ENCODE results near the gene FKBP1A.

Gene FKBP1A

DNA sequence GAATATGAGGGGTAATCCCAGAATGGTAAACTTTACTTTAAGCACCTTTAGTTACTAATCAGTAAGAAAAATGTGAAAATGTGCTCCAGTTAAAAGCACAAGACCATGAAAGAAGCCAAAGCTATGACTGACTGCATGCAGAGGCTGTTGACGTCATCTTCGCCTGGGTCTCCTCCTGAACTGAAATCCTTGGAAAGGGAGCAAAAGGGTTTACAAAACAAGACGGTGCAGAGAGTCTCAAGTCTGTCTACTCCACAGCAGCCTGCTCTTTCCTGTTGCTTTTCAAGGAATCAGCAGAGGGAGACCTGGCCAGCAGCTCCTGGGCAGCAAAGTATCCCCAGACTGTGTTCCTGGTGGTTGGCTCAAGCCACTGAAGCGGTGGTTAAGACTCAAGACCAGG lies 10.2 kb downstream of the FKBP1A start:
- no peak for DNase-seq

DNA sequence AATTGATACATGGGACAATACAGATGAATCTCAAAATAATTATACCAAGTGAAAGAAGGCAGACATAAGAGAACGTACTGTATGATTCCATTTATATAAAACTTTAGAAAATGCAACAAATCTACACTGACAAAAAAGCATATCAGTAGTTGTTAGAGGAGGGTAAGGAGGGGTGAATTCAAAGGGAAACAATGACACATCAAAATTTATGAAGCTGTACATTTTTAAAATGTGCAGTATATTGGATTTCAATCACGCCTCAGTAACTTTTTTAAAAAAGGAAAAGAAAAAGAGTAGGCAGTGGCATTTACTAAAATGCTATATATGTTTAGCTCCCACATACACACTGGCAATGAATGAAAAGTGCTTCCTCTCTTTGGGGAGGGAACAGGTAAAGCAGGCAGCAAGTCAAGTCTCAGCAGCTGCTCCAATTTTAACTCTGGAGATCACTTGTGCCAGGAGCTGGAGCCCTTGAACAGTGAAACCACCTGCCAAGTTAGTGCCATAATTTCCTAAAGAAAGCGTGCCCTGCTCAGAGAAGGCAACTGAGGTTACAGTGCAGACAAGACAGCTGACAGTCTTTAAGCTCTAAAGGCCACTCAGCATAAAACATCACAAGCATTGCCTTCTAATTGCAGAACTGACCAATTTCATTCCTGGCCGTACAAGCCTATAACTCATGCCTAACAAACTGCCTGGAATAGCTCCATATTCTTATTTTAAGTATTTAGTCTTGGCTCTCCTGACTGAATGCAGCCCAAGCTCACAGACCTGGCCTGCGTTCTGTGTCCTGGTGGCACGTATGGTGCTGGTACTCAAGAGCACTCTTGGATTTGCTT lies 10.9 kb downstream of the FKBP1A start:
- no peak for DNase-seq

DNA sequence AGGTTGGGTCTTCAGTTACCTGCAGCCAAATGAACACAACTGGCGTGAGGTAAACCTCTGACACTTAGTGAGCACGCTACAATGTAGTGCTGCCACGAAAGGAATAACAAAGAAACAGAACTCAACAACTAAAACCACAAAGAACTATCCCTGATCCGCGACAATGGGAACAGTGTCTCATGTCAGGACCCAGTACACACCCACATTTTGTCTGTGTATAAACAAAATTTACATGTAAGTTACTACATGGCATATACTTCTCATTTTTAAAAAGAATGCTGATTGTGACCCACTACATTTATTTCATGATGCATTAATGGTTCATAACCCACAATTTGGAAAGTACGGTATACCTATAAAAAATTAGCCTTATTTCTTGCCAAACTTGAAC lies 14.1 kb downstream of the FKBP1A start:
- DNase-seq: no peak

DNA sequence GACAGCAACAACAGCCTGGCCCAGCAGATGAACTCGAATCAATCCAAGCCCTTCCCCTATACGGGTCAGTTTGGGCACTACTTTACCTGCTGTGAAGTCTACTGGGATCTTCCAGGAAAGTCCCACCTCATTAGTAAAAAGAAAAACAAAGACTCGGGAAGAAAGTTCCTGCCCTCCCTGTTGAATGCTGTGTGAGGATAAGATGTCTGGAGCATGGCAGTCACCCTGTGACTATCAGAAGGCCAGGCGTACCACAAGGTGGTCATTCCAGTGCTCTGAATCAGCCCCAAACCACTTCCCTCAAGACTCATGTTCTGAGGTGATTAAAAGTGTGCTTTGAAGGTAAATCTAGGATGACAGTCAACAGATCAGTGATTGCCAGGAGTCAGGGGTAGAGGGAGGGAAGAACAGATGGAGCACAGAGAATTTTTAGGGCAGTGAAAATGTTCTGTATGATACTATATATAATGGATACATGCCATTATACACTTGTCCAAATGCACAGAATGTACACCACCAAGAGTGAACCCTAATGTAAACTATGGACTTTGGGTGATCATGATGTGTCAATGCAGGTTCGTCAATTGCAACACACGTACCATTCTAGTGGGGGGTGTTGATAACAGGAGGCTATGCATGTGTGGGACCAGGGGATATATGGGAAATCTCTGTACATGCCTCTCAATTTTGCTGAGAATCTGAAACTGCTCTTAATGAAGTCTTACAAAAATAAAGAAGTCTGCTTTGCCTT lies 14.7 kb downstream of the FKBP1A start:
- DNase-seq: no peak

DNA sequence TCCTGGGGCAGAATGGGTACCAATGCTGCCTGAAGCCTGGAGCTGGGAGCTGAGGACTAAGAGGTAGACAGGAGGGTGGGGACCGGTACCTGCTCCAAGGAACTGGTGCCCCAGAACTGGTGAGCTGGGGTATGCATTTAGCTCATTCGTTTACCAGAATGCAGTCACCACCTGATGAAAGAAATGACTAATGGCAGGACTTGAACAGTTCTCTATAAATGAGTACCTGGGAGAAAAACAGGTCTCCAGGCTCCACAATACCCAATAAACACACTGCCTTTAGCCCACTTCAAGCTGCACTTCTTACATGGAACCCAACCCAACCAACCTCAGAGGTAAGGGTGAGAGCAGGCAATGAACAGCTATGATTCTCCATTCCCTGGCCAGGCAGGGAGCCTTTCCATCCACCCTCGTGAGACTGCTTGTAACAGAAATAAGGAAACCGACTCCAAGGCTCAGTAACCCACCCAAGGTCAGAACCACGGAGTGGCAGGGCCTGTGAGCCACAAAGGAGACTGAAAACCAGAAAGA lies 15.4 kb downstream of the FKBP1A start:
- DNase-seq: no peak

DNA sequence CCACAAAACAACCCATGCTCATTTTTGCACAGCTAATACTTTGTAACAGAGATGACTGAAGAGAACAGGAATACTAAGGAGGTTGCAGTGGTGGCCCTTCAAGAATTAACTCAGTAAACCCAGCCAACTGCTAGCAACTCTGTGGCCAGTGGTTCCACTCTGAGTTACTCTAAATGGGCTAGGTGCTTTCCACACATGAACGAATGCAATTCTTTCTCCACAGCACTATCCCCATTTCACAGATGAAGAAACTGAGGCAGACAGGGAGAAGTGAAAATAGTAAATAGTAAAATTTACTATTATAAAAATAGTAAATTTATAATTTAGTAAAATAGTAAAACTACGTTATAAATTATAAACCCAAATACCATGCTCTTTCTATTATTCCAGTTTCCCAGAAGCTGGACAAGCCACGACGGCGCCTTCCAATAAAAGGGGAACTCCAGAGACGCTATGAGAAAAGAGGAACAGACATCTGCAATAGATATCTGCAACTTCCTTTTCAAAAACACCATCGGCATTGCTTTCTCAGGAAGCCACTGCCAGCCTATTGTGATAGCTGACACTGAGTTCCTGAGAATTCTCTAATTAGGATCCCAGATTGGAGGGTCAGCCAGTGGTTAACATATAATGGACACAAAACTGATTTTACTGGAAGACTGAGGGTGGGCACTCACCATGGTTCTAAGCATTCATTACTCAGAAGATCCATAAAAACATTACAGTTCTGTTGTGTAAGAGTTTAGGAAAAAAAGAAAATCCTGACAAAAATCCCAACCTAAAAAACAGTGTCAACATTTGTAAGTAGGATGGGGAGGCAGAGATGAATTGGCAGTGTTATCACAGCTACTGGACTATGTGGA lies 16.2 kb downstream of the FKBP1A start:
- DNase-seq: no peak

DNA sequence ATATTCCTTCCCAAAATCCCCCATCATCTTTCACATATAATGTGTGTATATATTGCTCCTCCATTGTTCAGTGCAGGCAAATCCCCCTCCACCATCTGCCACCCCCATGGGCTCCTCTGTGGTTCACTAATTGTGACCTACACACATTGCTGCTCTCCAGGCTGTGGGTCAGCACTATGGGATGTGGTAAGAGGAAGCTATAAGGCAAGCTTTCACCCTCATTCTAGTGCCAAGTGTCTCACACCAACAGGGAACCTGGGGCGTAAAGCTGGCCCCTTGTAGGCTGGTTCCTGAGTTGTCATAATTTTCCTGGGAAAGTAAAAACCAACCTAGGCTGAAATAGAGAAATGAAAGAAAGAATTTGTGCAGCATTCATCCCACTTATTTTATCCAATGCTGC lies 16.8 kb downstream of the FKBP1A start:
- no peak for DNase-seq

DNA sequence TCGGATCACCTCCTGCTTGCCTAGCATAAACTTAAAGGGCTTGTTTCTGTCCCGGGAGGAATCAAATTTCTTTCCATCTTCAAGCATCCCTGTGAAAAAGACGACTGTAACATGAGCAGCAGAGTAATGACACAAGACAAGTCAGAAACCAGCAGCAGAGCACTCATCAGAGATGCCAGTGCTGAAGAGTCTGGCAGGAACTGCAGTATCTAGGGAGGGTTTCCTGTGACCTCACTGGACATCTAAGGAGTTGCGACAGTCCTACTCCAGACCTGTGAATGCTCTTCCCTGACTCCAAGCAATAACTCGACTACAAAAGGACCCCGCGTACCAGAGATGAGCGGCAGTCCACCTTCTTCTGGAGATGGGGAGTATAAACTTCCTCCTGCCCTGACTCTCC lies 17.3 kb downstream of the FKBP1A start:
- no peak for DNase-seq

DNA sequence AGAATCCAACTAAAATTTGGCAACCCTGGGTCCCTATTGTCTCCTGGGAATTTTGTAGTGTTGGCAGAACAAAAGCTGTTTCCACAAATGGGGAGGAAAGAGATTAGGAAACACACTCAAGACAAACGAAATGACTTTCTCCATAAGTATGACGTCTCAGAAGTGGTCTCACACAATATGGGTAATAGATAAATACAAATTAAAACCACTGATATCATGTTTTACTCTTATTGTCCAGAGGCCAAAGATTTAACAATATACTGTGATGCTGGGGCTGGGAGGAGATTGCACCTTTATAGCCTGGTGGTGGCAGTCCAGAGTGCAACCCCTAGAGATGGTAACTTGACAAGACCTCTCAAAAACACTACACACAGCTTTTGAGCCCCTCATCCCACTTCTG lies 18.6 kb downstream of the FKBP1A start:
- DNase-seq: no peak

DNA sequence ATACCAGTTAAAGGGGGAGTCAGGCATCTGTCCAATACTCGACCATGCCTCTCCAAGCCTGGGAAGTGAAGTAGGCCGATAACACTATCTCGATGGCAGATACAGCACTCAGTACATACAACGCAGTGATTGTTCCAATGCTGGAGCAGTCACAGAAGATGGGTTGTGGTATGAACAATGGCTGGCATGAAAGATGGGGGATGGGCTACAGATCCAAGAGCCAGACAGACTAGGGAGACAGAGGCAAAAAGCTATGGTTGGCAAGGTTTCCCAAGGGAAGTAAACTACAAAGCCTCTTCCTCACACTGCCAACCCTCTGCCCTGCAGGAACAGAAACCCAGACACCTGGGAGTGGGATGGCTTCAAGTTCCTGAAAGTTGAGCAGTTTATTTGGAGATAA lies 19.2 kb downstream of the FKBP1A start:
- no peak for DNase-seq

DNA sequence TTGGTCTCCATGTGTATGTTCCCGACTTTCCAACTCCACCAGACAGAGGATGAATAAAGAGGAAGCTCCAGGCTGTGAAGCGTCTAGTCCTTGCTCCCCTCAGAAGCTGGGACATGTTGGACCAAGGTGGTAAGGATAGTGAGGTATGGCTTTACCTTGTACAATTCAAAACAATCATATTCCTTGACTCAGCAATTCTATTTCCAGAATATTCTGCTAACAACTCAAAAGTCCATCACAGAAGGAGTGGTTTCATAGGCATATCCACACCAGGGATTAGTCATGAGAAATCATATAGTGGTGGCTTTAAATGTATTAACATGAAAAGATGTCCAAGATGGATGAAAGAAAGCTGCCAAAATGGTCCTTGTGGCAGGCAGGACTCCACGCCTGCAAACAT lies 19.8 kb downstream of the FKBP1A start:
- no peak for DNase-seq

DNA sequence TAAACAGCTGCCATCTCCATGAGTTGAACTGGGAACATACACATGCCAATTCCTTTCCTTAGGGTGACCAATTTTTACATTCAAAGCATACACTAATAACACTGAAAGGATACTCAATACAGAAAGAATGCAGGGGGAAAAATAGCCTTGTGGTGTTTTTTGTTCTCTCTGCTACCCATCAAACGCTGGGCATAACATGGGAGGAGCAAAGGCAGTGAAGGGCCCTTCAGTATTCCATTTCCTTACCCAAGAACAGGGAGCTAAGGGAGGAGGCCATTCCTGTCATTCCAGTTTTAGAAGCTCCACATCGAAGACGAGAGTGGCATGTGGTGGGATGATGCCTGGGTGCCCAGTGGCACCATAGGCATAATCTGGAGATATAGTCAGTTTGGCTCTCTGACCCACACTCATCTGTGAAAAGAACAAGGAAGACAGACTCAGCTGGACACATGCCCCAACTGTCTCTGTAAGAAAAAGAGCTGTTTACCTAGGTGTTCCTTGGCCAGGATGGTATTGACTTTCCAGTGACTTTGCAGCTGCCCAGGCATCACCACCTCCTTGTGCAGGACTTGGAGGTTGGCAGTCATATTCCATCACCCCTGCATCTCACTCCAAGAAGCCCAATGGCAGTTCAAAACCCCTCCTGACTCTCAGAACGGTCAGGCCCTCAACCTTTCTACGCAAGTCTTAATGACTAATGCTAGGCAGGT lies 20.9 kb downstream of the FKBP1A start:
- DNase-seq: no peak

DNA sequence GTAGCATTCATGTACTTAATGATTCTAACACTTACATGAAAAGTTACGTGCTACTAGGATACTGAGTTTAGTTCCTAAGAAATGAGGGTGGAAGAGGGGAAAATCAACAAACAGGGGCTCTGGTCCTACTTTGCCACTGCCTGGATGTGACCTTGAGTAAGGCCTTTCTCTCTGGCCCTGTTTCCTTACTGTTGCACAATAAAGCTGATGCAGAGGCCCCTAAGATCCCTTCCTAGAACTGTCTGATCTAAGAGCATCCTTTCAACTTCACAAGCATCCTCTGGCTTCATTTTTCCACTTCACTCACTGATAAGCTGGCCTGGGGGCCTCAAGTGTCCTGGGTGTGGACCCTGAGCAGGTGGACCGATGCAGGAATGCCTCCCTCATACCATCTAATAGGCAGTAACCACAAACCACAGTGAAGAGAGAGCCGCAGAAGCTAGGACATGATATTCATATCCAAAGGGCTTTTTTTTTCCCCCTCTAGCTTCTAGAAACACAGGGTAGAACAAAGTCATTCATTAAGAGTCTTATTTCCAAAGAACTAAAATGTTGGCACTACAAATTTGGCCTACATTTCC lies 21.6 kb downstream of the FKBP1A start:
- no peak for DNase-seq

DNA sequence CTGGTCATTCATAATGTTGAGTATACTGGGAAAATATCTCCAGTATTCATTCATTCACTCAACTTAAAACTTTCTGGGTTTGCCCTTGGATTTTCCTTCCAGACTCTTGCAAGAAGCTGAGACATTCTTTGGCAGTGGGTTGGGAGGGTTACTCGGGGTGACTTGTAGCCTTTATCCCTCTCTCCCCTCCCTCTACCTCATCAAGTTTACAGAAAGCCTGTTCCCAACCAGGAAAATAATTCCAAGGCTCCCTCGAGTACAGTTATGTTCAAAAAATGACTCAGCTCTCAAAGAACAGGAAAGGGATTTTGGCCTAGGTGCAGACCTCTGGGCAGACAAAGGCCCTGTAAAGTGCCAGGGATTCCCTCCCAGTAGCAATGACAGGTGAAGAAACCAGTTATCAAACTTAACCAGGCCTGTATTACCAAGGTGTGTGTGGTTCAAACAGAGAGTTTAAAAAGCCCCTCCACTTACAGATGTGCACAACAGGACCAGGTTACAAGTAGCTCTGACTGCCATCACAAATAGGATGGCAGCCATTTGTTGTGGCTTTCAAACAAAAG lies 22.2 kb downstream of the FKBP1A start:
- no peak for DNase-seq

DNA sequence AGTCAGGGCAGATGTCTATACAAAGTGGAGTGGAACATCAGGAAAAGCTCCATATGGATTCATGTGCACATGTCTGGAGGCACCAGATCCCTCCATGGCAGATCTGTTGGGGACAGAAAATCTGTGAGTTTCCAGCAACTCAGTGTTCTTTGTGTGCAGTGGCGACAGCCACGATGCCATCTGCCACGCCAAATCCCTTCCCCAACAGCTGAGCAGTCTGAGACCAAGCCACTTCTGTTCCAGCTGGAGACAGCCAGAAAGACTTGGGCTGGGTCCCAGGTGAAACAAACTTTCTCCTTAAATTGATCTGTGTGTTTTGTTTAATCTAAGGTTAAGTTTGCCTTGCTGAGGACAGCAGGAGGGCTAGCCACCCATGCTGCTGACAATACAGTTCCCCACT lies 22.9 kb downstream of the FKBP1A start:
- no peak for DNase-seq

DNA sequence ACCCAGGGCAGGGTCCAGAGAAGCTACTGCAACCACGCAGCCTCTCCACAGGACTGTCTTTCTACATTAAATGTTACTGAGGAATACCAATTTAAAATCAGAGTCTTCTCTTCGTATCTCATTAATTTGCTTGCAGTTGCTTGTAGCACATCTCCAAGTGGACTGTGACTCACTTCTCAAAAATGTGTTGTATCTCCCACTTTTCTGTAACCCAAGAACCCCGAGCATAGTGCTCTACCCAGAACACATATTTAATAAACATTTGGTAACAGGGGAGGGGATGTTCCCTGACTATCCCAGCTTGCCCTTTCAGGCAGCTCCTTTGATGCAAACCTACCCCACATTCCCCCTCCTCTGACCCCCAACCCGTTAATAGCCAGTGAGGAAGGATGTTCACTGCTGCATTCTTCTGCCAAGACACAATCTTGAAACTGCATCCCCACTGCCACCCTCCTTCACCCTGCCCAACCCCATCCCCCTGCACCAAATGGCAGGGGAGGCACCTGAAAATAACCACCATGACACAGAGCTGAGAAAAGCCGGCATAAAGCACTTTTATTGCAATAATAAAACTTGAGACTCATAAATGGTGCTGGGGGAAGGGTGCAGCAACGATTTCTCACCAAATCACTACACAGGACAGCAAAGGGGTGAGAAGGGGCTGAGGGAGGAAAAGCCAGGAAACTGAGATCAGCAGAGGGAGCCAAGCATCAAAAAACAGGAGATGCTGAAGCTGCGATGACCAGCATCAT lies 24.2 kb downstream of the FKBP1A start:
- DNase-seq: no peak

DNA sequence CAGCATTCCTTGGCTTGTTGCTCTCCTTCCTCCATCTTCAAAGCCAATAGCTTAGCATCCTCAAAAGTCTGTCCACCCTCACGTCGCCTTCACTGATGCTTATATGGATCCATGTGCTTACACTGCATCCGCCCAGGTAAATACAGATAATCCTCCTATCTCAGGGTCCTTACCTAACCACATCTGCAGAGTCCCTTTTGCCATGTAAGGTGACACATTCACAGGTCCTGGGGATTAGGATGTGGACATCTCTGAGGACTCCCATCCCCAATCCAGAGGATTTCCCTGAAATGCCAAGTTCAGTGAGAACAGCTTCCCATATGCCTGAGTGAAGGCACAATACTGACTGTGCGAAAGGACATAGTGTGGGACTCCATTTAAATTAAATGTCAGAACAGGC lies 25.4 kb downstream of the FKBP1A start:
- DNase-seq: no peak

DNA sequence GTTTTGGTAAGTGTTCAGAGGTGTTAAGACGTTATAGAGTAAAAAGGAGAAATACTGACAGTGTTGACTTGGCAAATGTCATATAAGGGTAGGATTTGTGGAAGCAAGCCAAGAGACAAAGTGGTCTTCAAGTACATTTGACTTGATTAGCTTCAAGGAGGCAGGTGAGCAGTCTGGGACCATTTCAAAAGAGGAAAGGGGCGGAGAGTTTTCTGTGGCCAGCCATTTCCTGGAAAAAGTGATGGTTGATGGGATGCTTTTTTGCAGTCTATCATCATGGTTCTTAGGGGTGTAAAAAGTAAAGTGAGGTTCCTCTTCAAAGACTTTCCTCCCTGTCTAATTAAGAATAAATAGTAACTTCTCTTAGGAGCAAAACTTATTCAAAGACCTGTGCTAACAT lies 28.7 kb downstream of the FKBP1A start:
- no peak for DNase-seq

DNA sequence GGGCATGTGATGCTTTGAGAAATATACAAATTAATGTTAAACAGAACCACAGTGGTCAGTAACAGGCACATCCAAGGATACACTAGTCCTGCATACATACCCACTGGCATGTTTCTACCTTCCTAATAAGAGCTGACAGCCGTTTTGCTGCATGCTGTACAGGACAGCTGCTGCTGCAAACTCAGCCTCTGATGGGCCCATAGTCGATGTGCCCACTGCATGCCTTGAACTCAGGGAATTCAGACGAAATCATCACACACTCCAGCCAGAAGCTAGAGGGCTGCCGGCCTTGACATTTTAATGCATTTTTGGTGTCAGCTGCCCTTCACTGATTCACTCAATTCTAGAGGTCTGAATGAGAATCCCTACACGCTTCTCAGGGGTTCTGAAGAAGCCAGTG lies 29.3 kb downstream of the FKBP1A start:
- DNase-seq: no peak

DNA sequence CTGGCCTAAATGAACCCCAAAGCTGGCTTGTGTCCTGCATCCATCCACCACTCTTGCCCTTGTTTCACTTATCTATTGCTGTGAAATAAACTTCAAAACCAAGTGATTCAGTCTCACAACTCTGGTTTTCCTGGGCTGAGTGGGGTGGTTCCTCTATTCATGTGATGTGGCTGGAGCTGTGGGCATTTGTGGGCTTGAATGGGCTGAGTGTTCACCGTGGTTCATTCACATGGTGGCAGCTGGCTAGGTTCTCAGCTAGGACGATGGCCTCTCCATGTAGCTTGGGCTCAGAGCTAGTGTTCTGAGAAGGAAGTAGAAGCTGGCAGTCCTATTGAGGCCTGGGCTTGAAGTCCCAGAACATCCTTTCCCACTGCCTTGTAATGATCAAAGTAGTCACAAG lies 30.4 kb downstream of the FKBP1A start:
- no peak for DNase-seq

Measured in NCI-H1436 treated with DMSO at 0.1 percent for 48 hours (cell line).